Activated effector memory CD4-positive, alpha-beta T cell treated with Interleukin-2 at 50 U/mL for 16 hours (primary cell): Measurements from ENCODE around the gene TDRD10.

Source experiments
- DNase-seq: peaks from one replicate; pipeline ENCODE4 v3.0.0-alpha.2; 2020

The TDRD10 gene

GRCh38 chr1:154557248-154557938 is 55.4 kb downstream of the TDRD10 start:
- no peak for DNase-seq

GRCh38 chr1:154557939-154558719 is 56.1 kb downstream of the TDRD10 start, which contains the start of gene UBE2Q1:
Gene UBE2Q1, minus strand, starts transcription at chr1:154558662. Its CDS starts 109 bp downstream, at chr1:154558553.
- peak; percentile 22 for DNase-seq

- peak; percentile 99 for DNase-seq
Observed at GRCh38 chr1:154558720-154559465, 56.9 kb downstream of the TDRD10 start.

GRCh38 chr1:154559466-154560044 is 57.5 kb downstream of the TDRD10 start:
- peak; percentile 71 for DNase-seq

GRCh38 chr1:154565876-154566275 is 63.9 kb downstream of the TDRD10 start:
- DNase-seq: no peak

GRCh38 chr1:154567386-154568156 is 65.6 kb downstream of the TDRD10 start, which contains the start of gene CHRNB2:
Gene CHRNB2, plus strand, starts transcription at chr1:154567778. Its CDS starts 267 bp downstream, at chr1:154568045.
- DNase-seq: peak; percentile 62

- no peak for DNase-seq
Observed at GRCh38 chr1:154568157-154568815, 66.3 kb downstream of the TDRD10 start.

- no peak for DNase-seq
Observed at GRCh38 chr1:154571244-154571963, 69.4 kb downstream of the TDRD10 start.

- DNase-seq: no peak
Observed at GRCh38 chr1:154571964-154572288, 69.9 kb downstream of the TDRD10 start.

GRCh38 chr1:154572468-154573167 is 70.6 kb downstream of the TDRD10 start:
- no peak for DNase-seq

GRCh38 chr1:154573168-154573510 is 71.1 kb downstream of the TDRD10 start:
- no peak for DNase-seq

GRCh38 chr1:154574716-154575115 is 72.7 kb downstream of the TDRD10 start:
- DNase-seq: no peak

- no peak for DNase-seq
Observed at GRCh38 chr1:154575147-154575927, 73.3 kb downstream of the TDRD10 start.

- no peak for DNase-seq
Observed at GRCh38 chr1:154575951-154576566, 74.0 kb downstream of the TDRD10 start.

GRCh38 chr1:154577346-154578057 is 75.5 kb downstream of the TDRD10 start:
- DNase-seq: no peak

- no peak for DNase-seq
Observed at GRCh38 chr1:154578058-154578418, 76.0 kb downstream of the TDRD10 start.

- no peak for DNase-seq
Observed at GRCh38 chr1:154579374-154579773, 77.4 kb downstream of the TDRD10 start.

GRCh38 chr1:154581766-154582165 is 79.7 kb downstream of the TDRD10 start:
- DNase-seq: no peak

GRCh38 chr1:154582885-154583284 is 80.9 kb downstream of the TDRD10 start:
- no peak for DNase-seq
